Esophagus squamous epithelium (tissue), 4 donors: ENCODE measurements around the gene MAPKAP1.

Experiments
- POLR2A ChIP-seq, 4 donors: fragments of 450-650 bp; IDR thresholded peaks; one replicate each; pipeline ENCODE4 v1.6.1; 2017; ENCODE audit warnings: antibody characterized with exemption in 4 of 4, mild to moderate bottlenecking in 4 of 4, moderate library complexity in 3 of 4
- TF ChIP-seq, protein P1 (sequence below), 6 experiments: fragments of 450-650 bp in 4 of 6; fragments of 200-600 bp in 2 of 6; sonication (generic) in 2 of 6; IDR thresholded peaks; one replicate each; pipeline ENCODE4 v1.5.1; 2016 to 2019; ENCODE audit warnings: antibody characterized with exemption in 6 of 6, mild to moderate bottlenecking in 4 of 6, moderate library complexity in 4 of 6

DNA sequence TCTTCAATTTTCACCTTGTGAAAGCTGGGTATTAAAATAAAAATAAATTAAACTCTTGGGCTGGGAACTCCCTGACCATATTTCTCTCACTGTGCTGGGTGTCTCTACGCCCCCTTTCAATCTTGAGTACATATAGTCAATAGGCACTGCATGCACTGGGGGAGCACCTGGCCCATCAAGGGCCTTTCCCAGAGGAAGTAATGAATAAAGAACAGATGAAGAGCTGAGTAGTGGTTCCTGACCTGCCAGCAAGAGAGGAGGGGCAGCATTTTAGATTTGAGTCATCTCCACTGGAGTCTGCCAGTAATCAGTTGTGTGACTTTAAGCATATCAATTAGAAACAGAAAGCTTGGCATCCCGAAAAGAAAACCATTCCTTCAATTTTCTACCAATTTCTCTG, 6.2 kb downstream of the MAPKAP1 start:
- TF ChIP-seq, protein P1, sequence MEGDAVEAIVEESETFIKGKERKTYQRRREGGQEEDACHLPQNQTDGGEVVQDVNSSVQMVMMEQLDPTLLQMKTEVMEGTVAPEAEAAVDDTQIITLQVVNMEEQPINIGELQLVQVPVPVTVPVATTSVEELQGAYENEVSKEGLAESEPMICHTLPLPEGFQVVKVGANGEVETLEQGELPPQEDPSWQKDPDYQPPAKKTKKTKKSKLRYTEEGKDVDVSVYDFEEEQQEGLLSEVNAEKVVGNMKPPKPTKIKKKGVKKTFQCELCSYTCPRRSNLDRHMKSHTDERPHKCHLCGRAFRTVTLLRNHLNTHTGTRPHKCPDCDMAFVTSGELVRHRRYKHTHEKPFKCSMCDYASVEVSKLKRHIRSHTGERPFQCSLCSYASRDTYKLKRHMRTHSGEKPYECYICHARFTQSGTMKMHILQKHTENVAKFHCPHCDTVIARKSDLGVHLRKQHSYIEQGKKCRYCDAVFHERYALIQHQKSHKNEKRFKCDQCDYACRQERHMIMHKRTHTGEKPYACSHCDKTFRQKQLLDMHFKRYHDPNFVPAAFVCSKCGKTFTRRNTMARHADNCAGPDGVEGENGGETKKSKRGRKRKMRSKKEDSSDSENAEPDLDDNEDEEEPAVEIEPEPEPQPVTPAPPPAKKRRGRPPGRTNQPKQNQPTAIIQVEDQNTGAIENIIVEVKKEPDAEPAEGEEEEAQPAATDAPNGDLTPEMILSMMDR (IDR thresholded peaks at IDR 0.05), result no peak
- no peak for TF ChIP-seq POLR2A (IDR thresholded peaks at IDR 0.05)
